TTC549 (cell line): ENCODE data around the gene KAT7.
A peak's percentile ranks its signal among the peaks of the same experiment; 100 is the strongest.

Experiments used
- FAIRE-seq: peaks from 2 replicates; lab custom pipeline; 2012; peaks lifted over from hg19 to GRCh38; lab: Jason Lieb, UNC

The KAT7 gene

DNA sequence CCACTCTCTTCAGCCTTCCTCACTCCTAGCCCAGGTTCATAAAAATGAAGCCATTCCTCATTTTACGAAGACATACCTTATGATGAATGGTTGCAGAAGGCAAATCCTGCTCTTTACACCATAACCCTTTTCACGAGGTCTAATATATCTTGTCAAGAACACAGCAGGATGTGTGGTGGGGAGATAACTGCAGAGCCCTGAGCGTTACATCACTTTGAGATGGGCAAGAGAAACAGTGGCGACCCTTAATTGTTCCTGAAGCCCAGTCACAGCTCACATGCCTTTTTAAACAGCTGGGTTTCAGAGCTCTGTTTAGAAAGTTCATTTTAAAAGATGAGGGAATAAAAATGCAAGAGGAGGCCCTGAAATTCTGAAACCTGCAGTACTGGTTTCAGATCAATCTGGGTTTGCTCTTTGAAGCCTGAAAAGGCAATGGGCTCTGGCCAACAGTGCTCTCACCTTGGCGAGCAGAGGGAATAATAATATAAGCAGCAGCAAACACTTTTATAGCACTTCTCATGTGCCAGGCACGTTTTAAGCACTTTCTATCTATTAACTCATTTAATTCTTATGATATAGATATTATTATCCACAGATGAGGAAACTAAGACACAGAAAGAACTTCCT, 27.4 kb upstream of the KAT7 start:
- FAIRE-seq, result no peak

DNA sequence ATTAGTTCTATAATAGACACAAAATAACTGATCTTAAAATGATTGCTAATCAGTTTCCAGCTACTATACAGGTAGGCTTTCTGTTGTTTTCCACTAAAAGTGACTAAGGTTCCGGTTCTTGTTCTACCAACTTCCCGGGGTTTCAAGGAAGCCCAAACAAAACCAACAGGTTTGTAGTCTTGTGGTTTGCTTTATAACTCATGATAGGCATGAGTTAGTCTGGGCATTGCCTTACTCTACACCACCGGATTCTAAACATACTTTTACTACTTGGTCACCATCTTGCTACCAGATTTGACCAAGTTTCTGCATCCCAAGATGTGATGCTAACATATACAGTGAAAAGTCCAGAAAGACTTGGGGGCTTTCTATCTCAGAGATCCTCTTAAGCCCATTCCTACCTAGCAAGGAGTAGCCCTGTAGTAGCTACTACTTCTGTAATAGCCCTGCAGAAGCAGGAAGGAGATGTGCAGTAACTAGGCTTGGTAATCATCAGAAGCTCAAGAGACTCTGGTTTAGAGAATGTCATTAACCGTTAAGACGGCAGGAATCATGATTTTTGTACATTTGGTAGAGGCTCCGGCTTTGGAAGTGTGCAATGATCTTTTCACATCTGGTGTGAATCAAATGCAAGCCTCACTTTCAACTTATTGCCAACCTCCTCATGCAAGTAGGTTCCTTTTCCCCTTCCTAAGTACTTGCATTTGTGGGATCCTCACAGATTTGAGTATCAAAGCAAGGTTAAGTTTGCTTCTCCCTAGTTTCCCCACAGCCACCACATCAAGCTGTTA, 26.1 kb upstream of the KAT7 start:
- FAIRE-seq, result no peak

DNA sequence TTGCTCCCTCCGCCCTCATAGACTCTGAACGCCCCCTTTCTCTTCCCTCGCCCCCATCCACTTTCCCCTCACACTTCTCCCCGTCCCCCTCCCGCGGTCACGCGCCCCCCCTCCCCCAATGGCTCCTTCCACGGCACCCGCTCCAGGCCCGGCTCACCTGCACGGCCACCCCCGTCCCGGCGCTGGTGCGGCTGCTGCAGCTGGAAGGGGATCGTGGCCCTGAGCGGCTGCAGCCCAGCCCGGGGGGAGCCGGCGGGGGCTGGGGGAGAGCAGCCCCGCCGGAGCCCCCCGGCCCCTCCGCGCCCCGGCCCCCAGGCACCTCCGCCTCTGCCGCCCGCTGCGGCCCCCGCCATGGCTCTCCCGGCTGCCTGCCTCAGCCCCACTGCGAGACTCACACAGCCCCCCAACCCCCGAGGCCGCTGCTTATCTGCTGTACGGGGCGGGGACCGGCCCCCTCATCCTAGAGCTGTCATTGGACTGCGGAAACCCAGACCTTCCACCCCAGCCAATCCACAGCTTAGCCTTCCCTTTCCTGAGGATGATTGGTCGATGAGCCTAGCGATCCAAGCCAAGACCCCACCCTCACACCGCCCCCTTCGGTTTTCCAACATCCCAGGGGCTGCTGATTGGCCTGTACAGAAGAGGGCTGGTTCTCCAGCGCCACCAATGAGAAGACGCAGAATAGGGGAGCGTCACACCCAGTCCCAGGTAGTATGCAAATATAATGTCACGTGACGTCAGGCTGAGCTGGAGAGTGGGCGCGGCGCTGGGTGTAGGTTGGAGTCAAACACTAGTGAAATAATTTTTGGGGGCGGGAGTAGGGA, 24.5 kb upstream of the KAT7 start, which contains the start of gene FAM117A:
Gene FAM117A, minus strand, starts transcription at position 397 of the 824 bp plus-strand sequence. Its CDS starts 44 bp downstream, at position 353.
- FAIRE-seq, result peak; percentile 95

DNA sequence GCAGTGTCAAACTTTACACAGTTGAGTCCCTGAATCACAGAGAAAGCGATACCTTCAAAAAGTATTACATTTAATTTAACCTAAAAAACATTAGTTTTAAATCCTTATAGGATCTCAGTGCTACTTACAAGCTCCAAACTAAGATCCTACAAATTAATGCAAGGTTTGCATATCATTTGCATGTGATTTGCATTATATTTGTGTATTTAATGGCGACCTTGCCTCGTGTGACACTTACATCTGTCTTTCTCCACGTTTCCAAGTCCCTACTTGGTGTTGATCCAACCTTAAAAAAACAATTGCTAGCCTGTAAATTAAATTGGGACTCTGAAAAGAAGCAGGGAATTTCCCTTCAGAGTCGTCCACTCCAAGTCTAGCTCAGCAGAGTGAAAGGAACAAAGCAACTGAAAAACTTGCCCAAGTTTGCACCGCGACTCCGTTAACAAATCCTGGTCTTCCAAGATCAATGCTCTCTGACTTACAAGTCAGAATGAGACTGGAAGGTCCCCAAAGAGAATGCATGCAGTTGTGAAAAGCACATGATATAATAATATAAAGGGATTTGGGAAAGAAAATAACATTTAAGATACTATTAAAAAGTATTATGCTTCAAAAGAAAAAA, 23.8 kb upstream of the KAT7 start:
- no peak for FAIRE-seq

DNA sequence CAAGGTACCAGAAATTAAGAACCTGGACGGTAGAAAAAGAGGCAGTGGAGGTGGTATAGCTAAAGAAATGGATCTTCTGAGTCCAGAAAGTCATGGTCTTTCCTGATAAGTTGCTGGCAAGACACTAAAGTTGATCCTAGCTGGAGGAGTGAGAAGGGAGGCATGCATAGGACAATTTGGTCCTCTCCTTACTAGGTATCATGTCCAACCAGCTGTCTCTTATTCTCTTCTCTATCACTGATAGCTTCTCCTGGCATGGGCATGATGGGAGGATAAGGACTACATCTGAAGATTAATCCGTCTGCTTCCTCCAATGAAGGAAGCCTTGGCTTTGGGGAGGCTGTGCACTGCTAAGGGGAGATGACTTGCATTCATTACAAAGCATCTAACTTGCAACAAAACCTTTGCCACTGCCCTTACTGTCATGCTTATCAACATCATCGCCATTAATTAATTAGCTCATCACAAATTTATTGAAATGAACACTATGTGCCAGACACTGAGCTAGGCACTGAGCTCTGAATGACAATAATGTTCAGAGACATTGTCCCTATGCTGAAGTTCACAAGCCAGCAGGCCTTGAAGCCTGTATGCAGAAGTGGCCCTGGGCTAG, 21.5 kb upstream of the KAT7 start:
- FAIRE-seq, result no peak

DNA sequence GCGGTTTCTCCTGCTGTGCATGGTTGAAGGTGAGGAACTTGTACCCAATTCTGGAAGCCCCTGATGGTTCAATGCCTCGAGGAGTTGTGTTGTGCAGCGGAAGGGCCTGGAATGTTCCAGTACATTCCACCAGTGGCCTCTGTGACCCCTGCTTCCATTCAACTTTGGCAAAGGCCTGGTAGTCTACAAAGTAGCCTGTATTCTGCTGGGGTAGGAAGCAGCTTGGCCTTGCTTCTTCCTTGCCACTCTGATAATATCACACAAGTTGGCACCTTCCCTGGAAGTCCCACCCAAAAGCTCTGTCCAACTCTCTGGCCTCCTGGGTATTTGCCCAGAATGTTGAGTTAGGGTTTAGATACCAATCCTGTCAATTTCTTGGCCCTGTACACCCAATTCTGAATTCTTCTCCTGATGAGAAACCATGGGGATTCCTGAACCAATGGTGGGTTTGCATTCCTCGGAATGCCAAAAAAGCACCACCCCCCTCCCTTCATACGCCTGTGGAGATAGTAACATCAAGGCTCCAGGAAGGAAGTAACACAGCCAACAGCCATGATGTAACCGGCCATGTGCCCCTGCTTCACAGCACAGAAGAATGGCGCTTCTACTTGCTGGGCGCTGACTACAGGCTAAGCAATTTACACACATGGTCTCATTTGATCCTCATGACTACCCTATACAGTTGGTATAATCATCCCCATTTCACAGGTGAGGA, 12.8 kb upstream of the KAT7 start:
- no peak for FAIRE-seq

DNA sequence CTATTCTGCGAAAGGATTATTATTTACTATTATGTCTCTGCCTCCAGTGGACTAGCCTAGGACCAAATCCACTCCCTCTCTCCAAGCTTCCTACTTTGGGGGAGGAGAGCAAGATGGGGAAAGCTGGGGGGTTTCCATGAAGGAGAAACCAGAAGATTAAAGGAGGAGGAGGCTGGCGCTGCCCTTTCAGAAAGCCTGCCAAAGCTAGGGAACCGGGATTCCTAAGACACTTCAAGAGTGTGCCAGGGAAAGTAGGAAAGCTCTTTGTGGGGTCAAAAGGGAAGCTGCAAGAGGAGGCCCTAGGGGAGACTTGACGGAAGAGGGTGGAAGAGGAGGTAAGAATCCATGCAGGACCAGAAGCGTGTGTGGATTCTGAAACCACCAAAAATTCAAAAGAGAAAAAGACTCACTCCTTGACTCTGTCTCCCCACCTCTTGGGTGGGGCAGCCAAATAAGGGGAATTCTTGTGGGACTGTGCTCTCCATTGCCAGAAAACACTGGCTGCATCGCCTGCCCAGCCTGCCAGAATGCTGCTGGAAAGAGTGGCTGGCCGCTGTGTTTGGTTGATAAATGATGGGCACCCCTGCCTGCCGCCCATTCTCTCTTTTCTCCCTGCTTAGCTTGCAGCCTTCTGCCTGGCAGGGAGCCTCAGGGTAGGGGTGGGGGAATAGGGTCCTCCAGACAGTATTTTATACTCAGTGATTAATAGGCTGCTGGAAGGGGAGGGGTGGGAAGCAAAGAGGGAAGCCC, 11.8 kb upstream of the KAT7 start:
- no peak for FAIRE-seq

DNA sequence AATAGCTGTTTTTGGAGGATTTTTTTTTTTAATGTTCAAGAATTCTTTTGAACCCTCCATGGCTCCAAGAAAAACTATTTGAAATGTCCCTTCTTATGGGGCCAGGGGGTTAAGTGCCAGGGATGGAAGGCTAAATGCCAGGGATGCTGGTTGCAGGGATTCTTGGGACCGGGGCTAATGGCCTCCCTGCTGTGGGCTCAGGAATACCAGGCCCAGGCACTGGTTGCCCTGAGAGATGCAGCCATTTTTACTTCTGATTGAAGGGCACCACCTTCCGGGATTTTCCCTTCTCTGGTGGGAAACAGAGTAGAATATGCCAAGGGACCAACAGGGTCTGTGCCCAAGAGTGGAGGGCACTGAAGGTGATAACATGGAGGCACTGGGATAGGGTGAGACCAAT, 10.9 kb upstream of the KAT7 start:
- FAIRE-seq, result no peak

DNA sequence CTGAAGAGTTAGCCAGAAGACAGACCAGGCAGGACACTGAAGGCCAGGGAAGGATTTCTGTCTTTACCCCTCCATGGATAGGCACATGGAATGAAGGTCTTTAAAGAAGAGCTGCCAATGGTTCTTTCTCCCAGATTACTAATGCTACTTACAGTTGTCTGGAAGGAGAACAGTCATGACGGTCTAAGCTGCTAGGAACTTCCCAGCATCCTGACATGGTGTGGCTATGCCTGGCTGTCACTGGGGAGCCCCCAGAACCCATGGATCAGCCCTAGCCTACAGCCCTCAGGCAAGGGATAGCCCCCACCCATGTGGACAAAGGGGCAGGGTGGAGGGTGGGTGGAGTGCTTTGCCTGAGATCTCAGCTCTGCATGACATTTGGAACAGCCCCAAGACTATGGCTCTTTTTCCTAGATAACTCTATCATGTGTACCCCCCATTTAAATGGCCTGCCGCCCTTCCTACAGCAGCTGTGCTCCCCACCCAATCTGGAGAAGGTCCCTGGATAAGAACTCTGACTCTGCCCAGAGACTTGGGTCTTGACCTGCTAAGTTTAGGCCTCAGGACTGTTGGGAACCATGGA, 9.2 kb upstream of the KAT7 start:
- FAIRE-seq, result no peak

DNA sequence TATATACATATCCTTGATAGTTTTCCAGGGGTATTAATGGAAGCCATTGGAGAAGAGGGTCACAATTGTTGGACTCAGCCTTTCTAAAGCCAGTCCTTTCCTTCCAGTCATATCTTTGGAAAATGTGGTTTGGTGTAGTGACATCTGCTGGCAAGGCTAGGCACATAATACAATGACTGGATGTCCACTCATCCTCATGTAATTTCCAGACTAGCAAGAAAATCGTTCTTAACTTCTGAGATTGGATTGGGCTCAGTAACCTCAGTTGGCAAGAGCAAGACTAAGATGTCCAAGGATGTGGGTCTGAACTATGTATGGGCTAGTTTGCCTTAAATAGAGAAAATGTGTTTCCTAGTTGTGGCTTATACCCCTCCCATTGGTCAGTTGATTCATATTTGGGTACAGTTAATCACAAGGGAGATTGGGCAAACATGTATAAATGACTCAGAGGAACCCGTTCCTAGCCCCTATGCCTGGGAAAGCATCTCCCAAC, 8.7 kb upstream of the KAT7 start:
- FAIRE-seq, result peak; percentile 22

DNA sequence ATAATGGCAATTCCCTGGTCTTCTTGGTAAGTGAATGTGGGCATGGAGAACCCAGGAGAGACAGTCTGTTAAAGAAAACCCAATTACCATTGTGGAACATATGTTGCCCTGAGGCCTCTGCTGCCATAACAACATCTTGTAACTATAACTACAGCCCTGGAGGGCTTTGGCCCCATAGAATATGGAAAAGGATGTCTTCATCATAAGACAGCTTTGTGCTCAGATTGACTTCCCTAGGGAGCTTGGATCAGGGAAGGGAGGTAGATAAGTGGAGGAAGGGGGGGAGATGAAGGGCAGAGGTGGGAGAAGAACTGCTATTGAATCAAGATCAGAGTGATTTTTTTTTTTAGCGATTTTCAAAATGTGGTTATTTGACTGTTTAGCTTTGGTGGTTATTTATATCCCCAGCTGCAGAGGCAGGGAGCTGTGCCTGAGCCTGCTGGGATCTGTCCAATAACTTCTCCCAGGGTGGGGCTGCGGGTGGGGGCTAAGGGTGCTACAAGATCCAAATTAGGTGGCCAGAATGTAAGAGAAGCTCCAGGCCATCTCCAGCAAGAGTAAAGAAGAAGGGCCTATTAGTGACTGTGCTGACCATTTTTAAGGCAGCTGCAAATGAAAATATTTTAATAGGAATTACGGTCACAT, 5.3 kb upstream of the KAT7 start:
- FAIRE-seq, result no peak

DNA sequence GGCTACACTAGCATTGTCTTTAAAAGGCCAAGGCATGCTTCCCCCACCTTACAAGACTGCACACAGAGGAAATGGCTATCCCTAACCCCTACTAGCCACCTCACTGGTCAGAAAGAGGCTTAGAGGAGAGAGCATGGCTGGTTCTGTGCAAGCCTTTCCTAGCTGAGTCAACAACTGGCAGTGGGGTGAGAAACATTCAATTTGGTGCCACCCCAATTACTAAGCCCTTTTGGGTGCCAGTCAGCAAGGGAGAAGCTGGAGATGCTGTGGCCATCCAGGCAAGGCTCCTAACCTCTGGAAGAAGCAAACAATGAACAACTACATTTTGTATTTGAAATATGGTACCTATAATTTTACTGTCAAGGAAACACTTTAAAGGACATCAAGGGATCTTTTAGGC, 4.7 kb upstream of the KAT7 start:
- FAIRE-seq, result no peak

DNA sequence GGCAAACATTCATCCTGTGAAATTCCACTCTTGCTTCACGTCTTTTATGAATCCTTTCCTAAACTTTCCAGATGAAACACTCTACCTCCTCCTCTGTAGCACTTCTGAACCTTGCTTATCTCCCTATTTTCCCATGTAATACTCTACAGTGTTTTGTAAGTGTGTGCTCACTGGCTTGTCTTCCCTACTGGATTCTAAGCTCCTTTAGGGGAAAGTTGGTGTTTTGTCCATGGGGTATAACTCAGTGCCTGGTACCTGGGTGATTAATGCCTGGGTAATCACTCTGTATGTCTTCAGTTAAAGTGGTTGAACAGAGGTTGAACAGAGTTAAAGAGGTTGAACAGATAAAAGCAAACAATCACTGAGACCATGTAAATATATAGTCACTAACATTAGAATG, 3.8 kb upstream of the KAT7 start:
- no peak for FAIRE-seq

DNA sequence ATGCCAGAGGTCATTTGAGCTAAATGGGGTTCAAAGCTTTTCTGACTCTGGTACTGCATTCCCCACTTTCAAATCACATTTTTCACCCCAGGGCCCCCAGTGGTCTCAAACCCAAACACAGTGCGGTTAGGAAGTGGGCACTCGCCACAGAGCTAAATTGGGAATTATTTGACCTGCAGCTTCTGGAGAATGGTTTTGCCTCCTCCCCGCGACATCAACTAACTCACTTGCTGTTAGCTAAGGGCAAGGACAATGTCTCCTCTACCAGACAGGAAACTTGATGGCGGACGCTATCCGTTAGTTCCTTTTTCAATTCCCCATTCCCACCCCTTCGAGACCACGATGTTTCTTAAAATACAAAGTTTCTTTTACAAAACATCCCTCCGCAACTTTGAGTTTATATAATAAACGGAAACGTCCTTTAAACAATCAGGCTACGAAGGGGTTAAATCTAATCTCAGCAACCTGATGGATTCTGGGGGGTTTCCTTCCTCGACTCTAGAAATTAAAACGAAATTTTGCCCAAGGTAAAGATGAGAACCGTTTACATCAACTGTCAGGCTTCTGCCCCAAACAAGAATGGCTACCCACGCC, 500 bp upstream of the KAT7 start:
- no peak for FAIRE-seq

DNA sequence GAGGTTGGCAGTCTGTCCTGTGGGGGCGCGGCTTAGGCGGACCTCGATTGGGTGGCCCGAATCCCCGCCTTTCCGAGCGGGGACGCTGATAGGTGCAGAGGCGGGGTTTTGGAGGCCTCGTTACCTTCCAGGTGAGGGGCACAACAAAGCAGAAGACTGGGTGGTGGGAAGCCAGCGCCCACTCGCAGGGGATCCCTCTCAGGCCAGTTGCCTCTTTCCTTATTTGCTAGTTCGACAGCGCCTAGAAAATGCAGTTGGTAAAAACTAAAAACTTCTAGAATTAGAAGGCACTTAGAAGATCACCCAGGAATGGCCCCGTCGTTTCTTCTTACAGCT, 730 bp downstream of the KAT7 start:
- FAIRE-seq, result no peak

DNA sequence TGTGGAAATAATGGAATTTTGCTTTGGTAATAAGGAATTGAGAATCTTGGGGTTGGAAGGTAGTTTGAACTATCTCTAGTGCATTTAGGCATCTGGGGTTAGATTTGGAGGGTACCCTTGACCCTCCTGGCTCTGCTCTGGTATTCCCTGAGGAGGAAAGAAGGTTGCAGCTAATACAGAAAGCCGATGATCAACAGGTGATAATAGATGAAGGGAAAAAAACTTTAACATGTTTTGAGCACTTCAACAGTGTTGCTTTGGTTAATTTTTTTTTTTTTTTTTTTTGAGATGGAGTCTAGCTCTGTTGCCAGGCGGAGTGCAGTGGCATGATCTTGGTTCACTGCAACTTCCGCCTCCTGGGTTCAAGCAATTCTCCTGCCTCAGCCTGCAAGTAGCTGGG, 4.8 kb downstream of the KAT7 start:
- no peak for FAIRE-seq

DNA sequence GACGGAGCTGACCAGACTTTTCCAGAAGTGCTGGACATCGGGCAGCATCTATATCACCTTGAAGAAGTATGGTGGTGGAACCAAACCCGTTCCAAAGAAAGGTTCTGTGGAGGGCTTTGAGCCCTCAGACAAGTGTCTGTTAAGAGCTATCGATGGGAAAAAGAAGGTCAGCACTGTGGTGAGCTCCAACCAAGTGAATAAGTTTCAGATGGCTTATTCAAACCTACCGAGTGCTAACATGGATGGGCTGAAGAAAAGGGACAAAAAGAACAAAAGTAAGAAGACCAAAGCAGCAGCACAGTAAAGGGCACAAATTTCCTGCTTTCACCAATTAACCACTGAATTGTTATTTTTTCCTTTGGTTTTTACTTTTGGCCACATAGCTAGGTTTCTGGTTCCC, 6.9 kb downstream of the KAT7 start:
- no peak for FAIRE-seq

DNA sequence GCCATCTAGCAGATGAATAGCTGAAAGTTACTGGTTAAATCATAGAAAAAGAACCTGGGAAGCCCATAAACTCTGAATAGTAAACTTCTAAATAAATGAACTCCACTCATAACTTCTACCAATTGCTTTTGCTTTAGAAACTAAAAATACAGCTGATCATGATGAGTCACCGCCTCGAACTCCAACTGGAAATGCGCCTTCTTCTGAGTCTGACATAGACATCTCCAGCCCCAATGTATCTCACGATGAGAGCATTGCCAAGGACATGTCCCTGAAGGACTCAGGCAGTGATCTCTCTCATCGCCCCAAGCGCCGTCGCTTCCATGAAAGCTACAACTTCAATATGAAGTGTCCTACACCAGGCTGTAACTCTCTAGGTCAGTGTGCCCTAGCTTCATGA, 9.7 kb downstream of the KAT7 start:
- no peak for FAIRE-seq

DNA sequence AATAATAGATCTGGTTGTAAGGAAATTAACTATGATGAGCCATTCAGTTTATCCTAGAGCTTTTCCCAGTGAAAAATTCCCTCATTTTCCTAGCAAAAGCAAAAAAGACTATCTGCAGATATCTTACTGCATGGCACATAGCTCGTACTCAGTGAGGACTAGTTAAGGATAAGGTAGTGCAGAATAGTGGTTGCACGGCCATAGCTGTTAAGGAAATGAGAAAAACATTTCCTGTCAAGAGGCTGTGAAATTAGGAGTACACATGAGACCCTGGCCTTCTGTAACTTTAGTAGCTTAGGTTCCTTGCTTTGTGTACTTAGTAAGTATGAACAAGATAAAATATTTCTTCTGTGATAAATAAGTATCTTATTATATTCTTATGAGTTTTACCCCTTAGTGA, 10.3 kb downstream of the KAT7 start:
- no peak for FAIRE-seq

DNA sequence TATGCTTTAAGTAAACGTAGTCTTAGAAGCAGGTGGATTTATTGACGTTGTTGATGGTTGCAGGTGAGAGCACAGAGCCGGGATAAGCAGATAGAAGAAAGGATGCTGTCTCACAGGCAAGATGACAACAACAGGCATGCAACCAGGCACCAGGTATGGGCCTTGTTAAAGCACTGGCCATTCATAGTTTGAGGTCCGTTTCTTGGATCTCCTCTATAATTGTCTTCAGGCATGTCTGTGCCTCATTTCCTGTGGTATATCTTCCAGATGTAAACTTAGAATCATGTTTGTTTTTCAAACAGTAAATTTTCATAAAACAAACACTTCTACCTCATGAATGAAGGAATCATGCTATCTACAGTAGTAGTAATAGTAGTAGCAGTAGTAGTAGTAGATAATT, 20.6 kb downstream of the KAT7 start:
- no peak for FAIRE-seq
